Mammary epithelial cell (primary cell): Measurements from ENCODE around the gene OLFML1.

ENCODE experiments used
- CTCF ChIP-seq, 2 donors: IDR thresholded peaks in 1 of 2; conservative IDR thresholded peaks in 1 of 2; 2 replicates each; pipeline ENCODE4 v1.5.1; 2011 to 2012; ENCODE audit warnings: inconsistent platforms in 2 of 2, low read length in 2 of 2, mild to moderate bottlenecking in 2 of 2, control low read depth in 1 of 2, low read depth in 1 of 2; ENCODE audit not compliant: insufficient read depth in 1 of 2; ENCODE audit errors: extremely low read depth in 1 of 2
- EZH2 ChIP-seq: IDR thresholded peaks from 2 replicates; pipeline ENCODE4 v1.6.1; 2012; ENCODE audit warnings: low read length, inconsistent platforms, borderline replicate concordance

GRCh38 chr11:7551571-7551970 lies 66.3 kb downstream of the OLFML1 start:
- TF ChIP-seq CTCF (conservative IDR thresholded peaks at IDR 0.05 in 1 of 2, IDR thresholded peaks at IDR 0.05 in 1 of 2; ENCODE audit: extremely low read depth in 1 of 2, insufficient read depth in 1 of 2, low read depth in 1 of 2, low read length in 2 of 2) = no peak
- no peak for TF ChIP-seq EZH2
